ENCODE results near the gene S1PR5. TPM values are rescaled to one million over a fixed set of nuclear protein-coding genes. Genes with fewer than 3 reads are reported as not detected.
A peak's percentile ranks its signal among the peaks of the same experiment; 100 is the strongest.

S1PR5 gene
- total RNA-seq, 1 donor from 2014 or later, result 0.23 TPM

- DNase-seq (ENCODE audit: low spot score), result no peak
- Mint-ChIP-seq H3K27me3 (ENCODE audit: low read depth) (peaks cover 54% of the 10 kb centered on the region), H3K4me1 (ENCODE audit: low read depth) (peaks cover 18% of the 10 kb centered on the region), H3K27ac (no peak overlapping the region), H3K36me3 (ENCODE audit: low read depth) (no peaks in the 10 kb centered on the region), H3K9me3 (no peaks in the 10 kb centered on the region), H3K4me3 (ENCODE audit: low read depth) (peak overlapping the region; percentile 35)
- intact Hi-C loops (cut with micrococcal nuclease), result loop anchor here (5.0 kb wide), 1 partner anchor 231 kb away; the partner anchor contains the start of genes ICAM4 and ICAM5
These were observed 1.5 kb upstream of the S1PR5 start for GRCh38 chr19:10518444-10519361.

- Mint-ChIP-seq H3K36me3 (ENCODE audit: low read depth) (no peaks in the 10 kb centered on the region), H3K27ac (no peak overlapping the region), H3K27me3 (ENCODE audit: low read depth) (peaks cover 62% of the 10 kb centered on the region), H3K4me3 (ENCODE audit: low read depth) (peak overlapping the region; percentile 10), H3K9me3 (no peaks in the 10 kb centered on the region), H3K4me1 (ENCODE audit: low read depth) (peaks cover 23% of the 10 kb centered on the region)
- DNase-seq (ENCODE audit: low spot score), result no peak
- intact Hi-C loops (cut with micrococcal nuclease), result loop anchor here (5.0 kb wide), 1 partner anchor 231 kb away; the partner anchor contains the start of genes ICAM4 and ICAM5
These were observed 655 bp upstream of the S1PR5 start for GRCh38 chr19:10517760-10518443.

GRCh38 chr19:10516671-10517286 is 468 bp downstream of the S1PR5 start:
- Mint-ChIP-seq H3K27ac (no peak overlapping the region), H3K9me3 (no peaks in the 10 kb centered on the region), H3K4me1 (ENCODE audit: low read depth) (peaks cover 23% of the 10 kb centered on the region), H3K4me3 (ENCODE audit: low read depth) (peak overlapping the region; percentile 34), H3K36me3 (ENCODE audit: low read depth) (no peaks in the 10 kb centered on the region), H3K27me3 (ENCODE audit: low read depth) (peaks cover 65% of the 10 kb centered on the region)
- DNase-seq (ENCODE audit: low spot score), result no peak
- intact Hi-C loops (cut with micrococcal nuclease), result loop anchor here (5.0 kb wide), 1 partner anchor 229 kb away; the partner anchor contains the start of genes ICAM4 and ICAM5

GRCh38 chr19:10516064-10516385 is 1.2 kb downstream of the S1PR5 start:
- DNase-seq (ENCODE audit: low spot score), result no peak
- peaks cover 67% of the 10 kb centered on the region for H3K27me3 Mint-ChIP-seq (ENCODE audit: low read depth)
- H3K9me3 Mint-ChIP-seq, result no peaks in the 10 kb centered on the region
- H3K4me3 Mint-ChIP-seq (ENCODE audit: low read depth), result no peak overlapping the region
- no peaks in the 10 kb centered on the region for H3K36me3 Mint-ChIP-seq (ENCODE audit: low read depth)
- no peak overlapping the region for H3K27ac Mint-ChIP-seq
- intact Hi-C loops (cut with micrococcal nuclease), result loop anchor here (5.0 kb wide), 1 partner anchor 229 kb away; the partner anchor contains the start of genes ICAM4 and ICAM5
- peaks cover 23% of the 10 kb centered on the region for H3K4me1 Mint-ChIP-seq (ENCODE audit: low read depth)

- H3K4me1 Mint-ChIP-seq (ENCODE audit: low read depth), result peaks cover 23% of the 10 kb centered on the region
- DNase-seq (ENCODE audit: low spot score), result peak; percentile 30
- H3K36me3 Mint-ChIP-seq (ENCODE audit: low read depth), result no peaks in the 10 kb centered on the region
- no peak overlapping the region for H3K27ac Mint-ChIP-seq
- peak overlapping the region; percentile 26 for H3K4me3 Mint-ChIP-seq (ENCODE audit: low read depth)
- peaks cover 57% of the 10 kb centered on the region for H3K27me3 Mint-ChIP-seq (ENCODE audit: low read depth)
- intact Hi-C loops (cut with micrococcal nuclease), result loop anchor here (5.0 kb wide), 1 partner anchor 227 kb away; the partner anchor contains the start of genes ICAM4 and ICAM5
- no peaks in the 10 kb centered on the region for H3K9me3 Mint-ChIP-seq
These were observed 2.8 kb downstream of the S1PR5 start for GRCh38 chr19:10514211-10515145.

GRCh38 chr19:10513223-10513622 is 4.0 kb downstream of the S1PR5 start:
- H3K27me3 Mint-ChIP-seq (ENCODE audit: low read depth), result peaks cover 45% of the 10 kb centered on the region
- intact Hi-C loops (cut with micrococcal nuclease), result no loop called here
- H3K27ac Mint-ChIP-seq, result no peak overlapping the region
- H3K9me3 Mint-ChIP-seq, result no peaks in the 10 kb centered on the region
- no peak overlapping the region for H3K4me3 Mint-ChIP-seq (ENCODE audit: low read depth)
- peaks cover 23% of the 10 kb centered on the region for H3K4me1 Mint-ChIP-seq (ENCODE audit: low read depth)
- DNase-seq (ENCODE audit: low spot score), result no peak
- H3K36me3 Mint-ChIP-seq (ENCODE audit: low read depth), result no peaks in the 10 kb centered on the region

- intact Hi-C loops (cut with micrococcal nuclease), result no loop called here
- no peak overlapping the region for H3K4me3 Mint-ChIP-seq (ENCODE audit: low read depth)
- H3K27ac Mint-ChIP-seq, result no peak overlapping the region
- H3K27me3 Mint-ChIP-seq (ENCODE audit: low read depth), result peaks cover 27% of the 10 kb centered on the region
- peak; percentile 52 for DNase-seq (ENCODE audit: low spot score)
- H3K9me3 Mint-ChIP-seq, result no peaks in the 10 kb centered on the region
- peaks cover 22% of the 10 kb centered on the region for H3K4me1 Mint-ChIP-seq (ENCODE audit: low read depth)
- H3K36me3 Mint-ChIP-seq (ENCODE audit: low read depth), result no peaks in the 10 kb centered on the region
These were observed 6.9 kb downstream of the S1PR5 start for GRCh38 chr19:10510301-10510802.

GRCh38 chr19:10508707-10509106 is 8.5 kb downstream of the S1PR5 start:
- Mint-ChIP-seq H3K4me1 (ENCODE audit: low read depth) (peaks cover 22% of the 10 kb centered on the region), H3K4me3 (ENCODE audit: low read depth) (no peak overlapping the region), H3K36me3 (ENCODE audit: low read depth) (no peaks in the 10 kb centered on the region), H3K27me3 (ENCODE audit: low read depth) (peaks cover 13% of the 10 kb centered on the region), H3K27ac (no peak overlapping the region), H3K9me3 (no peaks in the 10 kb centered on the region)
- DNase-seq (ENCODE audit: low spot score), result no peak
- intact Hi-C loops (cut with micrococcal nuclease), result loop anchor here (5.0 to 10.0 kb wide), 2 partner anchors 44 to 146 kb away; partner anchors contain the start of gene ILF3

GRCh38 chr19:10508036-10508435 is 9.2 kb downstream of the S1PR5 start:
- H3K4me3 Mint-ChIP-seq (ENCODE audit: low read depth), result no peak overlapping the region
- H3K4me1 Mint-ChIP-seq (ENCODE audit: low read depth), result peaks cover 19% of the 10 kb centered on the region
- intact Hi-C loops (cut with micrococcal nuclease), result loop anchor here (5.0 to 10.0 kb wide), 2 partner anchors 44 to 147 kb away; partner anchors contain the start of gene ILF3
- H3K36me3 Mint-ChIP-seq (ENCODE audit: low read depth), result no peaks in the 10 kb centered on the region
- H3K9me3 Mint-ChIP-seq, result no peaks in the 10 kb centered on the region
- DNase-seq (ENCODE audit: low spot score), result no peak
- H3K27ac Mint-ChIP-seq, result no peak overlapping the region
- peaks cover 7% of the 10 kb centered on the region for H3K27me3 Mint-ChIP-seq (ENCODE audit: low read depth)

- H3K9me3 Mint-ChIP-seq, result no peaks in the 10 kb centered on the region
- H3K27ac Mint-ChIP-seq, result peak overlapping the region; percentile 50
- peaks cover 8% of the 10 kb centered on the region for H3K36me3 Mint-ChIP-seq (ENCODE audit: low read depth)
- peak overlapping the region; percentile 1 for H3K4me3 Mint-ChIP-seq (ENCODE audit: low read depth)
- peak; percentile 77 for DNase-seq (ENCODE audit: low spot score)
- intact Hi-C loops (cut with micrococcal nuclease), result loop anchor here (5.0 to 10.0 kb wide), 2 partner anchors 47 to 149 kb away; partner anchors contain the start of gene ILF3
- H3K27me3 Mint-ChIP-seq (ENCODE audit: low read depth), result no peaks in the 10 kb centered on the region
- peaks cover 25% of the 10 kb centered on the region for H3K4me1 Mint-ChIP-seq (ENCODE audit: low read depth)
These were observed 11.5 kb downstream of the S1PR5 start for GRCh38 chr19:10505583-10506229.

All from activated T-helper 2 cell treated with anti-CD3 and anti-CD28 coated beads, Interferon-gamma antibody, Interleukin-2, Interleukin-4, amounts not matched to agents 10 μg/mL and 5 μg/mL and 100 μg/mL, durations not matched to agents 14 hours and 24 hours and 36 hours (primary cell).